Measurements from ENCODE around the gene CNTNAP2. TPM values are rescaled to one million over a fixed set of nuclear protein-coding genes. Genes with fewer than 3 reads are reported as not detected.

Gene CNTNAP2
- total RNA-seq, 1 experiment from 2014 or later: 60.0 TPM

DNA sequence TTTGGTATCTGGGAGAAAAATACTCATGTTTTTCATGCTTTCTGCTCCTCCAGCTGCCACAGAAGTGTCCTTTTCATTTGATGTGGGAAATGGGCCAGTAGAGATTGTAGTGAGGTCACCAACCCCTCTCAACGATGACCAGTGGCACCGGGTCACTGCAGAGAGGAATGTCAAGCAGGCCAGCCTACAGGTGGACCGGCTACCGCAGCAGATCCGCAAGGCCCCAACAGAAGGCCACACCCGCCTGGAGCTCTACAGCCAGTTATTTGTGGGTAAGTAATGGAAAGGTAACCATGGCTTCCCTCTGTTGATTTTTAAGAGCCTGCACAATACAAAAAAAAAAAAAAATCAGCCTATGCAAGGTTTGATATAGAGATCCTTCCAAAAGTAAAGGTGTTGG lies 2030.8 kb downstream of the CNTNAP2 start:
- ChIA-PET POLR2A (ENCODE audit: low non-redundant PET) (no interaction called here), CTCF (no interaction called here)
- BruUV-seq (replicated peaks): no TSS peak
- TF ChIP-seq, protein P1, sequence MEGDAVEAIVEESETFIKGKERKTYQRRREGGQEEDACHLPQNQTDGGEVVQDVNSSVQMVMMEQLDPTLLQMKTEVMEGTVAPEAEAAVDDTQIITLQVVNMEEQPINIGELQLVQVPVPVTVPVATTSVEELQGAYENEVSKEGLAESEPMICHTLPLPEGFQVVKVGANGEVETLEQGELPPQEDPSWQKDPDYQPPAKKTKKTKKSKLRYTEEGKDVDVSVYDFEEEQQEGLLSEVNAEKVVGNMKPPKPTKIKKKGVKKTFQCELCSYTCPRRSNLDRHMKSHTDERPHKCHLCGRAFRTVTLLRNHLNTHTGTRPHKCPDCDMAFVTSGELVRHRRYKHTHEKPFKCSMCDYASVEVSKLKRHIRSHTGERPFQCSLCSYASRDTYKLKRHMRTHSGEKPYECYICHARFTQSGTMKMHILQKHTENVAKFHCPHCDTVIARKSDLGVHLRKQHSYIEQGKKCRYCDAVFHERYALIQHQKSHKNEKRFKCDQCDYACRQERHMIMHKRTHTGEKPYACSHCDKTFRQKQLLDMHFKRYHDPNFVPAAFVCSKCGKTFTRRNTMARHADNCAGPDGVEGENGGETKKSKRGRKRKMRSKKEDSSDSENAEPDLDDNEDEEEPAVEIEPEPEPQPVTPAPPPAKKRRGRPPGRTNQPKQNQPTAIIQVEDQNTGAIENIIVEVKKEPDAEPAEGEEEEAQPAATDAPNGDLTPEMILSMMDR (conservative IDR thresholded peaks at IDR 0.05; ENCODE audit: low read depth, low read length): no peak
- TF ChIP-seq EZH2 (IDR thresholded peaks at IDR 0.05; ENCODE audit: borderline replicate concordance, low read depth, low read length, poor library complexity, severe bottlenecking): no peak
- intact Hi-C loops (cut with micrococcal nuclease; ENCODE audit: unreplicated experiment): loop anchor here (10.0 kb wide), 1 partner anchor 903 kb away; no protein-coding TSS in a partner anchor
- Histone ChIP-seq H3K36me3 (ENCODE audit: insufficient read depth, low read length, poor library complexity, severe bottlenecking) (no peaks in the 10 kb centered on the region), H3K4me1 (ENCODE audit: insufficient read depth, low read length, poor library complexity, severe bottlenecking) (peaks cover 2% of the 10 kb centered on the region), H3K4me3 (ENCODE audit: low read depth, low read length, poor library complexity, severe bottlenecking) (no peak overlapping the region), H3K27ac (ENCODE audit: low read depth, low read length, poor library complexity, severe bottlenecking) (no peak overlapping the region), H3K9me3 (ENCODE audit: low read depth, low read length, poor library complexity, severe bottlenecking) (no peaks in the 10 kb centered on the region), H3K27me3 (replicated peaks; ENCODE audit: insufficient read depth, low read depth, low read length, poor library complexity) (no peaks in the 10 kb centered on the region)
- DNase-seq (ENCODE audit: low spot score): no peak

DNA sequence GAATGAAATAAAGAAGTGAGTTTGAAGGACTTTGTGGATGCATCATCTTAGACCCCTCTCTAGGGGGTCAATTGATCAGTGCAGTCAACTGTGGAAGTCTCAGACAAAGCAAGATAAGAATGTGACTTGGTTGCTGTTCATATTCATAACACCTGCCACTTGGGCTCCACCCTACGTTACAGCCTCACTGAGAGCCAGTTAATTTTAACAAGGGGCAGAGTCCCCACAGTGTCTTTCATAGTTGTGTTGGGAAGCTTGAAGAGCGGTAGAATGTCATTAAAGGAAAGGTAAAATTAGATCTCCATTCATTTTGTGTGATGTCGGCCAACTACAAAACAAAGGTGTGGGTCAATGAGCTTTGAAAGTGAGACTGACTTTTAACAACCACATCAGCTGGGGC lies 2031.9 kb downstream of the CNTNAP2 start:
- Histone ChIP-seq H3K27me3 (replicated peaks; ENCODE audit: insufficient read depth, low read depth, low read length, poor library complexity) (no peaks in the 10 kb centered on the region), H3K9me3 (ENCODE audit: low read depth, low read length, poor library complexity, severe bottlenecking) (no peaks in the 10 kb centered on the region), H3K4me3 (ENCODE audit: low read depth, low read length, poor library complexity, severe bottlenecking) (no peak overlapping the region), H3K4me1 (ENCODE audit: insufficient read depth, low read length, poor library complexity, severe bottlenecking) (peaks cover 2% of the 10 kb centered on the region), H3K36me3 (ENCODE audit: insufficient read depth, low read length, poor library complexity, severe bottlenecking) (no peaks in the 10 kb centered on the region), H3K27ac (ENCODE audit: low read depth, low read length, poor library complexity, severe bottlenecking) (no peak overlapping the region)
- DNase-seq (ENCODE audit: low spot score): no peak
- no TSS peak for BruUV-seq (replicated peaks)
- ChIA-PET CTCF (interaction anchor here (0.5 kb wide), 1 partner anchor 199 kb away, joined by 3 read pairs; no protein-coding TSS in a partner anchor), POLR2A (ENCODE audit: low non-redundant PET) (no interaction called here)
- intact Hi-C loops (cut with micrococcal nuclease; ENCODE audit: unreplicated experiment): loop anchor here (10.0 kb wide), 1 partner anchor 904 kb away; no protein-coding TSS in a partner anchor
- TF ChIP-seq, protein P1 (conservative IDR thresholded peaks at IDR 0.05; ENCODE audit: low read depth, low read length): no peak
- TF ChIP-seq EZH2 (IDR thresholded peaks at IDR 0.05; ENCODE audit: borderline replicate concordance, low read depth, low read length, poor library complexity, severe bottlenecking): no peak

DNA sequence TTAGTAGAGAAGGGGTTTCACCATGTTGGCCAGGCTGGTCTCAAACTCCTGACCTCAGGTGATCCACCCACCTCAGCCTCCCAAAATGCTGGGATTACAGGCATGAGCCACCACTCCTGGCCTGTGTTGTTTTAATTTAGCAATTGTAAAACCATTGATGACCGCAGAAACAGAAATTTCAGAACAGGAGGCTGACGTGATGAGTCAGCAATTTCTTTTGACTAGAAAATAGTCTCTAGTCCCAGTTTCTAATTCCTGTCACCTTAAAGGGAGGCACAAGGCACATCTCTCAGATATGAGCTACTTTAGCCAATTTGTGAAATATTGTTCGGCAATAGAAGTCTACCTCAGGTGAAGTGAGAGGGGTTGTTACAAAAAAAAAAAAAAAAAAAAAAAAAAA lies 2033.1 kb downstream of the CNTNAP2 start:
- ChIA-PET POLR2A (ENCODE audit: low non-redundant PET) (no interaction called here), CTCF (no interaction called here)
- intact Hi-C loops (cut with micrococcal nuclease; ENCODE audit: unreplicated experiment): loop anchor here (10.0 kb wide), 1 partner anchor 905 kb away; no protein-coding TSS in a partner anchor
- no peak overlapping the region for H3K4me3 ChIP-seq (ENCODE audit: low read depth, low read length, poor library complexity, severe bottlenecking)
- no peaks in the 10 kb centered on the region for H3K36me3 ChIP-seq (ENCODE audit: insufficient read depth, low read length, poor library complexity, severe bottlenecking)
- no TSS peak for BruUV-seq (replicated peaks)
- TF ChIP-seq, protein P1 (conservative IDR thresholded peaks at IDR 0.05; ENCODE audit: low read depth, low read length): no peak
- no peak for TF ChIP-seq EZH2 (IDR thresholded peaks at IDR 0.05; ENCODE audit: borderline replicate concordance, low read depth, low read length, poor library complexity, severe bottlenecking)
- peaks cover under 1% of the 10 kb centered on the region for H3K4me1 ChIP-seq (ENCODE audit: insufficient read depth, low read length, poor library complexity, severe bottlenecking)
- no peaks in the 10 kb centered on the region for H3K9me3 ChIP-seq (ENCODE audit: low read depth, low read length, poor library complexity, severe bottlenecking)
- no peaks in the 10 kb centered on the region for H3K27me3 ChIP-seq (replicated peaks; ENCODE audit: insufficient read depth, low read depth, low read length, poor library complexity)
- no peak for DNase-seq (ENCODE audit: low spot score)
- no peak overlapping the region for H3K27ac ChIP-seq (ENCODE audit: low read depth, low read length, poor library complexity, severe bottlenecking)
